ENCODE results near the gene C3AR1.

DNA sequence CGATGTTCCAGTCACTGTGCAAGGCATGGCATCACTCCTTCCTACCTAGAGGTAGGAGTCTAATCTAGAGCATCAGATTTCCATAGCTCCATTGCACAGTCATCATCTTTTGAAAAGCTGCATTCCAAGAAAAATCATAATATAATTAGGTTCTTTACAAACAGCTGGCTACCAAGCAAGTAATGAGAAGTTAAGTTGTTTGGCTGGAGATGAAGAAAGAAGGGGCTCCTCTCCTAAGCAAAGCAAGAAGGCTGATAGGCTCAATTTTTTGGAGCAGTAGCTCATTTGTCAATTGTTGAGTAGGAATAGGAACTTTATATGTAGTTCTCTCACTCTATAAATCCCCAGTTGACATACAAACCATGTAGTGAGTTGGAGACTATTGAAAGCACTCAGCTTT lies 25.4 kb downstream of the C3AR1 start:
- TF ChIP-seq, protein P1, sequence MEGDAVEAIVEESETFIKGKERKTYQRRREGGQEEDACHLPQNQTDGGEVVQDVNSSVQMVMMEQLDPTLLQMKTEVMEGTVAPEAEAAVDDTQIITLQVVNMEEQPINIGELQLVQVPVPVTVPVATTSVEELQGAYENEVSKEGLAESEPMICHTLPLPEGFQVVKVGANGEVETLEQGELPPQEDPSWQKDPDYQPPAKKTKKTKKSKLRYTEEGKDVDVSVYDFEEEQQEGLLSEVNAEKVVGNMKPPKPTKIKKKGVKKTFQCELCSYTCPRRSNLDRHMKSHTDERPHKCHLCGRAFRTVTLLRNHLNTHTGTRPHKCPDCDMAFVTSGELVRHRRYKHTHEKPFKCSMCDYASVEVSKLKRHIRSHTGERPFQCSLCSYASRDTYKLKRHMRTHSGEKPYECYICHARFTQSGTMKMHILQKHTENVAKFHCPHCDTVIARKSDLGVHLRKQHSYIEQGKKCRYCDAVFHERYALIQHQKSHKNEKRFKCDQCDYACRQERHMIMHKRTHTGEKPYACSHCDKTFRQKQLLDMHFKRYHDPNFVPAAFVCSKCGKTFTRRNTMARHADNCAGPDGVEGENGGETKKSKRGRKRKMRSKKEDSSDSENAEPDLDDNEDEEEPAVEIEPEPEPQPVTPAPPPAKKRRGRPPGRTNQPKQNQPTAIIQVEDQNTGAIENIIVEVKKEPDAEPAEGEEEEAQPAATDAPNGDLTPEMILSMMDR (conservative IDR thresholded peaks at IDR 0.05; ENCODE audit: low read length): no peak
- TF ChIP-seq EZH2phosphoT487 (IDR thresholded peaks at IDR 0.05; ENCODE audit: borderline replicate concordance, low read depth, low read length): no peak
